Stimulated activated CD4-positive, alpha-beta T cell treated with anti-CD3 and anti-CD28 coated beads, Interleukin-1b, Interleukin-23, amount 100 ng/mL, for 24 hours (primary cell): ENCODE results near the gene HNMT.
"Not testable (repeated sequence)": the region's sequence is repeated elsewhere in the genome, so short reads cannot be mapped to it uniquely, and the experiment has no call there.

Source experiments
- DNase-seq, 4 experiments: peaks; one replicate each; pipeline ENCODE4 v3.0.0-alpha.2; 2020; ENCODE audit warnings: low read depth in 4 of 4, low spot score in 1 of 4

HNMT gene

DNA sequence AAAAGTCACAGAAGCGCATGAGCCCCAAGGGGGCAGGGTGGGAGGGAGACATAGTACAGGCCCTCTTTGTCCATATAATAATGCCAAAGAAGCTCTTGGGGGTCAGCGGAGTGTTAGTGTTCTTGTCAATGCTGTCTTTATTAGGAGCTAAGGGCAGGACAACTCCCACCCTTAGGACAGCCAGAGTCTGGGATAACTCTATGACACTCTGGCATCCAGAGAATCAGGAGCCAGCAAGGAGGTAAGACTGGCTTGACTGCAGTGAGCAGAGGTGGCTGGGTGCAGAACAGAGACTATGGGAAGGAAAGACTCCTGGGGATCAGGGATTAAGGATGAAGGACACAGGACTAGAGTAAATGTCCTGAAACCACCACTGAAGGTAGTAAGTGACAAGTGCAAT, 19.0 kb upstream of the HNMT start:
- no peak for DNase-seq

DNA sequence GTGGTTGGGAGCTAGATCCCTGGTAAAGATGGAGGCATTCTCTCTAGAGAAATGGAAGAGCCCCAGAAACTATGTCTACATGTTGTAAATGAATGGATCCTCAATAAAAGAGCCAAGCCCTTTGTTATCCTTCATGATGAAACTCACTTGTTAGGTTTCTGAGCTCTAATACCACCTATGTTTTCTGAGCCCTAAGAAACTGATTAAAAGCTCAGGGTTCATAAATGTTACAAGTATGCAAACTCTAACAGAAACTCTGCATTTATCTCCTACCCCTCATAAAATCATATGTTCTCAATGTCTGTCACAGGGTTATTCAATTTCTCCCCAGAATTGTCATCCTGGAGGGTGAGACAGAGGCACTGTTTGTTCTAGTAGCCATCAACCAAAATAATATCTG, 18.0 kb upstream of the HNMT start:
- no peak for DNase-seq

DNA sequence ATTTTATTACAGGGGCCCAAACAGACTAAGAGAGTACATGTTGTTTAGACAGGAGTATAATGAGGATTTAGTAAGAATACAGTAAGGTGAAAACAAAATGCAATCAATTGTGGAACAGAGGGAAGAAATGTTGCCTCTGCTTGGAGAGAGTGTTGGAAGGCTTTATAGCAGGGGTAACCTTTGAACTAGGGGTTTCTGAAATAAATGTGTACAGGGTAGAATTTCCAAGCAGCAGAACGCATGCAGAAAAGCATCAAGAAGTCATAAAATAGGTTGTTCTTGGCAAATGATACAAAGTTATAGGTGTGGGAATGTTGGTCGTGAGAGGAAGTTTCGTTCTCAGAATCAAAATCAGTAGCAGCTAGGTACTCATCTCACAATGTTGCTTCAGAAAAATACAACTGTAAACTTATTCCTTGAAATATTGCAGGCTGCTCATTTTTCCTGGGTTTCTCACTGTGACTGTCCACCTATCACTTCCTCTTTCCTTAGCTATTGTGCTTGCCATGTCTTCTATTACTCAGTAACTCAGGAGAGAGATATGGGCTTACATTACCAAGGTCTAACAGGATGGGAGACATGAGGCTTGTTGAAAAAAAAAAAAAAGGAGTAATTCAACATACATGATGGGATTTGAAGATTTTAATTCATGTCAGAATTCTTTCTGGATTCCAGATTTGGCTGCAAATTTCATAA, 17.1 kb upstream of the HNMT start:
- no peak for DNase-seq

DNA sequence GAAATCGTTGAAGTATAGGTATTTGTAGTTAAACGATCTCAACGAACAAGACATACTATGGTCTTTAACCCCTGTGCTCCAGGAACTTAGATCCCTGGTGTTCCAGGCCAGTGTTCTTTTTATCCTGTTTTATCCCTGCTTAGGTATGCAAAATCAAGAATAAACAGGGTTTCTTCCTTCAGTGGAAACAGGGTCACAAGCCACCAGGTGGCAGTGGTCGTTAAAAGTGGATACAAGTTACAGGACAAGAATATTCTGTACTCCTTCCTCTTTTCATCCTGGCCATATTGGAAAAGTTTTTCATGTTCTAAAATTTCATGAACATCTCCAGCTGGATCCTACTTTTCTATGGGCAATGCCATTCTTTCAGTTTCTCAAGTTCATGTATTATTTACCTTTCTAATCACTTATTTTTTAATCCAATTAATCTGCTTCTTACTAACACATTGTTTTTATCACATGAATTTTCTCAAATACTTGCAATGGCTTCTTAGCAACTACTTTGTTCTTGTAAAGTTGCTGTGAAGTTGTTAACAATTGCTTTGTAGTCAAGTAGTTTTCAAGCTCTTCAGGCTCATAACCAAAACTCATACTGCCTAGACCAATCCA, 16.4 kb upstream of the HNMT start:
- peak in 1 of 4 experiments; percentile 4 for DNase-seq

DNA sequence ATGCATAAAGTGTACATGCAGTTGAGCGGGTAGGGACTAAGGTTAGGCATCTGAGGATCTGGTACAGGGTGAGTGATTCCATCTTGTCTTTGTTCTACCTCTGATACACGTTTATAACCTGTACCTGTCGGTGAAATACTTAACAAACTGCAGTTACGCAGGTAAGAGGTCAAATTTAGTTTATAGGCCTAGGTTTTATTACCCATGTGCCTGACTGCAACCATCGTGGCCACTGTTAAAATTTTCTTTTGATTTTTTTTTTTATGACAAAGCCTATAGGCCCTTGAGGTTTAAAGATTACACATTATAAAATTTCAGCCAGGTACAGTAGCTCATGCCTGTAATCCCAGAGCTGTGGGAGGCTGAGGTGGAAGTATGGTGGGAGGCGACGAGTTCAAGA, 15.4 kb upstream of the HNMT start:
- no peak for DNase-seq

DNA sequence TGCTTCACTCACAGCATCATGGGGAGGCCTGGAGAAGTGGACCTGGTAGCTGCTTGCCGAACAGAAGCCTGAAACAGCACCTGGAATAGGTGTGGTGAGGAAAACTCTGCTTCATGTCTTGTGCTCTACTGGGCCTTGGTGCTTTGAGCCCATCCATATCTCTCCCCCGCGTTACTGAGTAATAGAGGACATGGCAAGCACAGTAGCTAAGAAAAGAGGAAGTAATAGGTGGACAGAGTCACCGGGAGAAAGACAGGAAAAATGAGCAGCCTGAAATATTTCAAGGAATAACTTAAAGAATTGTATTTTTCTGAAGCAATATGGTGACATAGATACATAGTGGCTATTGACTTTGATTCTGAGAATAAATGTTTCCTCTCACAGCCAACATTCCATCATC, 14.0 kb upstream of the HNMT start:
- no peak for DNase-seq

DNA sequence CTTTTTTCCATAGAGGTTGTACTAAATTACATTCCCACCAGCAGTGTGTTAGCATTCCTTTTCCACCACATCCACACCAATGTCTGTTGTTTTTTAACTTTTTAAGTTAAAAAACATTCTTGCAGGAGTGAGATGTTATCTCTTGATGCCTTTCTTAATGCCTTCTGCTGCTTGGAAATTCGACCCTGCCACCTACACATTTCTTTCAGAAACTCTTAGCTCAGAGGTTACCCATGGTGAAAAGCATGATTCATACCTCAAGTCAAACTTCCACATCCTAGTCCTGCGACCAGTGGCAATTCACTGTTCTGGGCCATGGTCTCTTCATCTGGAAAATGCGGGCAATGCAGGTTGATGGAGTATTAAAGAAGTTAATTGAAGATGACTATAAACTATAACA, 12.7 kb upstream of the HNMT start:
- DNase-seq = no peak

DNA sequence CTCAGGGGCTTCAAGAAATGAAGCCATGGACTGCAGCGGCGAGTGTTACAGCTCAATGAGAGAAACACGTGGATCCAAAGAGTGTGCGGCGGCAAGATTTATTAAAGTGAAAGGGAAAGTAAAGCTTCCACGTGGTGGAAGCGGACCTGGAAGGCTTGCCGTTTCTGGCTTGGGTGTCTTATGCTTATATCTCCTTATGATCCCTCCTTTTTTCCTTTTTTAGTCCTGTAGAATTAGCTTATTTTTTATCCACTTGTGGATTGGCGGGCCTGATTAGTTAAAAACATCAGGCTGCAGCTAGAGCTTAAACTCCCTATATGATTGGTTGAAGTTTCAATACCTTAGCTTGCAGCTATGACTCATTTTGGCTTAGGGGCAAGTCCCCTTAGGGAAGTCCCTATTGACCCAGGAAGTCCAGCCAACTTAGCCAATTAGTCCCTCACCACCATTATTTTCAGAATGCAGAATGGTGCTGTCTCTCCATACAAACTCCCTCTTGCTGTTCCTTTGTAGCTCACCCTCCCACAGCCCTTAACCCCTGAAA, 11.6 kb upstream of the HNMT start:
- no peak for DNase-seq

DNA sequence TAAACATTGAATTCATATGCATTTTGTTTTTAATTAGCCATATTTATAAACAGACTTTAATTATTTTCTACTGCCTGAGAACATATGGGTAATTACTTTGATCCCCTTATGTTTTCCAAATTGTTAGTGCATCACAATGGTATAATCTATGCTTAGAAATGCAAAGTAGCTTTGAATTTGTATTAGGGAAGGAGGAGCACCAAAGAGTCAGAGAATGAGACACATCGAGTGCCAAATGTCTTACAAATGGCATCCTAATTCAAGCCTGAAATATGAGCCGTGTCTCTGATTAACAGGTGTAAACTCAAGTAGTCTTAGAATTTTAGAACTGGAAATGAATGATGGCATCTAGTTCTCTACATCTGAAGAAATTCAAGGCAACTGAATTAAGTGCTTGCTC, 8.7 kb upstream of the HNMT start:
- no peak for DNase-seq

DNA sequence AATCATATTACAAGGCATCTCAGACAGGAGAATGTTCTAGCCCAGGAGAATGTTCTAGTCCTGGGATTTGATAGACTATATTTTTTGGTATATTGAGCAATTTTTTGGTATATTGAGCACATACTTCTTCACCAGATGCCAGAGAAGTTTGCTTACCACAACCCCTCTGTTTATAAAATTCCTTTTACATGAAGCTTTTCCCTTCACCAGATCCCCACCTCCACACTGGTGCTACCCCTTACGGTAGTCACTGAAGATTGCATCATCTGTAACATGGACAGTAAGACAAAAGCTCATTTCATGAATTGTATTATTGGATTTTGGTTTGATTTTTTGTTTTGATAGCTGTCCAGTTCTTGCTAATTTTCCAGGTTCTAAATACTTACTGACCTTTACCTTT, 7.2 kb upstream of the HNMT start:
- no peak for DNase-seq

DNA sequence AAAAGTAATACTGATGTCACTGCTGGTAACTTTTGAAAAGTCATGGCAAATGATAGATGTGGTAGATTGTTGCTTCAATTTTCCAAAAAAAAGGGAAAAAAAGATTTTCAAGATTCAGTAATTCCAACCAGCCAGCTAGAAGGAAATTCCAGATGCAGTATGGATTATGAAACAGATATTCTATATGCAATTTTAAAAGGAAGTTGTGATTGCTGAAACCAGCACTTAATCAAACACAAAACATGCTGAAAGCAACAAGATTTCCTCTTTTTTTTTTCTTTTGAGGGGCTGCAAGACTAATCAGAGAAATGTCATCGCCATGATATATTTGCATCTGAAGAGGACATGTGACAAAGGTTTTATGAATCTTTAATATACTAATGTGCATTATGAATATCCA, 5.1 kb upstream of the HNMT start:
- DNase-seq = no peak

DNA sequence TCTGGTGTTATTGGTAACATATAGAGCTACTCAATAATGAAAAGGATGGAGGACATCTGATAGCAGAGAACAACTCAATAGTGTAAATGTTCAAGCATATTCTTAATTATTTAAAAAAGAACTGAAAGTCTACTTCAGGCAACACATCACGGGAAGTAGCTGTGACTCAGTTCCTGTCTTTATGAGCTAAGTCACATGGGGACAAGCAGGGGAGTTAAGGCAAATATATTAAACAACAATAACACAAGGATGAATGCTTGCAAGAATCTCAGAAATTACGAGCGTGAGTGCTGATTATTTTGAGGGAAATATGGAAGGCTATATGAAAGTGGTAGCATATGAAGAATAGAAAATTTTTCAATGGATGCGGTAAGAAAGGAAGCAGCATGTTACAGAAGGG, 4.0 kb upstream of the HNMT start:
- DNase-seq = no peak

DNA sequence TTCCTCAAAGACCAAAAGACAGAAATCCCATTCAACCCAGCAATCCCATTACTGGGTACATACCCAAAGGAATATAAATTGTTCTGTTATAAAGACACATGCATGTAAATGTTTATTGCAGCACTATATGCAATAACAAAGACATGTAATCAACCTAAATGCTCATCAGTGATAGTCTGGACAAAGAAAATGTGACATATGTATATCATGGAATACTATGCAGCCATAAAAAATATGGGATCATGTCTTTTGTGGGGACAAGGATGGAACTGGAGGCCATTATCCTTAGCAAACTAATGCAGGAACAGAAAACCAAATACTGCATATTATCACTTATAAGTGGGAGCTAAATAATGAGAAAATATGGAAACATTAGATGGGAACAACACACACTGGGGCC, 2.7 kb upstream of the HNMT start:
- DNase-seq = no peak

DNA sequence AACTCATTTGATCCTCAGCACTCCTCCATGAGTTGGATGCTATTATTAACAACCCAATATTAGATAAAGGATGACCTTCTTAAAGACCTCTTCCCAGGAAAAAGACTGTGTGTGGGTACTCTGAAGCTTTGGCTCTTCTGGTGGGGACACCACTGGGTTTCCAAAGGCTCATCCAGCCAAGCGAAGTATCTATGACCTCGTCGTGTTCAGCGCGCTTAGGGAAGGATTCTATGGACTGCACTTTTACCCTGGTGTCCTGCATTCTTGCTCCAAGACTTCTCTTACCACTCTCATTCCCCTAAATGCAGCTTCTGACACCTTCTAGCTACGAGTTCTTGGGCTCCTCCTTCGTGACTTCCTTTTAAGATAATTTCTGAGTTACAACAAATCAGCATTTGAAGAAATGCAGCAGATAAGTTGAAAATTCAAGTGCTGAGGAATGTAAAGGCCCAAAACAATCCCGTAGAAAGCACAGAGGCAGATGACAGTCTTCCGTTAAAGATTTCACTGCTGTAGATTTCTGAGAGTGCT, 673 bp upstream of the HNMT start:
- DNase-seq = no peak

DNA sequence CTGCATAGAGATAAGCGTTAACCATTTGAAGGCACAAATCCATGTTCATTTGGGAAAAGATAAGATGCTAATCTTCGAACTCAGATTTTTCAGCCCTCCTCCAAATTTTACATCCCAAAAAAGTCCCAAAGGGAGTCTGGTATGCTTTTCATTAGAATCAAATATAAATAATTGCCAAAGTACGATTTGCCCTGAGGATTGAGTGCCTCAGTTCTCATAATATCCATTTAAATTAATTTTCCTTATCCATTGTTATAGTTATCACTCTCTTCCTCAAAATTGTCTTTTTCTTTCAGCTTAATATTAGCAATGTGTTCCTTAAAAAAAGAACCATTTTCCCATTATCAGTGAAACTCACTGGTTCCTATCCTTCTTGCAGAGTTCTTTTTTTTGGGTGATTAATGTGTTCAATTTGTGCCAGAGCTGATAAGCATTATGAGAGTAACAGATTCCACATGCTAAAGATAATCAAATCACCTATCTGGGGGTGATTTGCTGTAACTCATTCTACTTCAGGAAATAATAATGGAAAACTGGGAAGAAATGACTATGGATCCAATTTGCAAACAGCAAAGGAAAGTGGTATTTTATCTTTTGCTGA, 686 bp downstream of the HNMT start:
- no peak for DNase-seq

DNA sequence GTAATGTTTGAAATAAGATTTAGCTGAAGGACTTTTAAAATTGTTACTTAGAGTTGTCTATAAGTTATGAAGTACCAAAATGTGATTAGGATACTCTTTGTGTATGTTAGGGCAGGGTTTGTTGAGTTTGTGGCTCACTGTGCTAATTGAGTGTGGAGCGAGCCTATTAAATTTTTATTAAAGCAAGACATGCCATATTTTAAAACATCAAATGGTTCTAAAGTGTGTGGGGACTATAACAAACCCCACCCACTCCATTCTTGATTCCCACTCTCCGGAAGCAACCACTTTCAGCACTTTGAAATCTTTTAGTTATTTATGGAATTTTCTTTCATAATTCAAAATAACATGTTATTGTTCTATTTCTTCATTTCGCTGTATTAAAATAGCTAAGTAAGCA, 1.8 kb downstream of the HNMT start:
- no peak for DNase-seq

DNA sequence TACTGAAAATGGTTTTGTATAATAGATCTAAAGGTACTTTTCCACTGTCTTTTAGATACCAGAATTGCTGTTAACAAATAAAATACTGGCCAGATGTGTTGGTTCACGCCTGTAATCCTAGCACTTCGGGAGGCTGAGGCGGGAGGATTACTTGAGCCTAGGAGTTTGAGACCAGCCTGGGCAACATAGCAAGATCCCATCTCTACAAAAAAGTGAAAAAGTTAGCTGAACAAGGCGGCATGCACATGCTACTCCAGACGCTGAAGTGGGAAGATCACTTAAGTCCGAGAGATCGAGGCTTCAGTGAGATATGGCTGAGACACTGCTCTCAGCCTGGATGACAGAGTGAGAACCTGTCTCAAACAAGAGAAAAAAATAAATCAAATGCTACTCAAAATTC, 2.8 kb downstream of the HNMT start:
- DNase-seq = no peak

DNA sequence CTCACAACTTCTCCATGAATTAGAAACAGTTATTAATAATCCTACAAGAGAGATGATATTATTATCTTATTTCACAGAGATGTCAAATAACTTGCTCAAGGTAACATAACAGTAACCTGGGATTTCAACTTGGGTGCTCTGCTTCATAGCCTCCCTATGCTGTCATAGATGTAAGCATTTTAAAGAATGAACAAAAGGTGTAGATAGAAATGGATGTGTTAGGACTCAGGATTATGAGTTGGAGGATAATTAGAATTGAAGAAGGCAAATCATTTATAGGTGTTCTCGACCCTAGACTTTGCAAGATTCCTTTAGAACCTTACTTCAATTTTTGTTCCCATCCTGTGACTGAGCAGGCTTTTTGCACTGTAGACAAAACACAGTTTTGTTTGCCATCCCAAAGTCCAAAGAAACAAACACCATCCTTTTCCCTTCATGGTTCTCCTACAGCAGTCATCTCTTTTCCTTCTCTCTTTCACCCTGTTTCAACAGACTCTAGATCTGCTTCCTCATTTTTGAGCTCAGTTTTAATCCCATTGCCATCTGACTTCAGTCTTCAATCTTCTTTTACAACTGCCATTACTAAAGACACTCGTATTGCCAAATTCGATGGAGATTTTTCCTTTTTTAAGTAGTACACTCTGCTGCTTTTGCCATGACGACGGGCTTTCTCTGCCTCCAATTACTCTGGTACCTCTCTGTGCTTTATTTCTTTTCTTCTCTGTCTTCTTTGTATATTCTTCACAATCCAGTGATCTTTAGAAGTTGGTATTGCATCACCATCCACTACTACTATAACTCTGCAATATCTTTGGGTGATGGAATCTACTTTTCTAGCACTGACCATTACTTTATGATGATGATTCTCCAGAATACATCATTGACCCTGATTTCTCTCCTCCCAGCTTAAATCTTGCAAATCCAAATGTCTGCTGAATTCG, 4.5 kb downstream of the HNMT start:
- no peak for DNase-seq

DNA sequence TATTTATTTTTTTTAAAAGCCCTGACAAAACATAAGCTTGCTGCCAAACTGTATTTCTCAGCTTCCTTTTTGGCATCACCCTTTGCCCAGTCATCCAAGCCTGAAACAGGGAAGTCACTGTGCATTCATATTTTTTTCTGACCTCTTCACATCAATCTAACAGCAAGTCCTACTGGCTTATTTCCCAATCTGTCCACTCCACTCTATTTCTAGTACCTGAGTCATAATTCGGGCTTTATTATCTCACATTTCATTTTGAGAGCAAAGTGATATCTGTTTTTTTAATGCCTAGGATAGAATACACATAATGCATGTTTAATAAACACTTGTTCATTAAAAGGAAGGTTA, 5.1 kb downstream of the HNMT start:
- no peak for DNase-seq

DNA sequence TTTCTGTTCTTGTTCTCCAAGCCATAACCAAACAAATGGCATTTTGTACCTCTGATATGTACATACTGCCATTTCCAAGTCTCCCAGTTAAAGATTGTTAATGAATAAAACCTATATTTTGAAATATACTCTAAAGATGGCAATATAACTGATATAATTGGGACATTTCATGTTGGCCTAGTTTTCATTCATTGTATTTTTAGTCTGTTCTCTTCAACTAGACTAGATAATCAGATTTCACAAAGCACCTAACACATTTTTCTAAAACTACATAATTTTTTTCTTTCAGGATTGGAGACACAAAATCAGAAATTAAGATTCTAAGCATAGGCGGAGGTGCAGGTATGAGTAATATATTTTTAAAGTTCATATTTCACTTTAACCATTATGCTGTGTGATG, 5.6 kb downstream of the HNMT start:
- no peak for DNase-seq

DNA sequence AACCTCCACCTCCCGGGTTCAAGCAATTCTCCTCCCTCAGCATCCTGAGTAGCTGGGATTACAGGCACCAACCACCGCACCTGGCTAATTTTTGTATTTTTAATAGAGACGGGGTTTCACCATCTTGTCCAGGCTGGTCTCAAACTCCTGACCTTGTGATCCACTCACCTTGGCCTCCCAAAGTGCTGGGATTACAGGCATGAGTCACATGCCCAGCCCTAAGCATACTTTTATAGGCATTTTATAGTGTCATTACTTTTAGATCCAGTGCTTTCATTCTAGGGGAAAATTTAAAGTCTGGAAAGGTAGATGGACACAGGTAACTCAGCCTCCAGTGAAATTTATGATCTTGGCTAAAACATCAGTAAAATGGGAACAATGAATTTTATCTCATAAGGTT, 7.0 kb downstream of the HNMT start:
- not testable (repeated sequence) for DNase-seq
